Uterus (tissue), 4 donors: ENCODE results near the gene CC2D2A. TPM values are rescaled to one million over a fixed set of nuclear protein-coding genes. Genes with fewer than 3 reads are reported as not detected.

ENCODE experiments used
- DNase-seq, 2 donors: peaks; one replicate each; pipeline ENCODE4 v3.0.0-alpha.2; 2019 to 2020
- H3K27ac ChIP-seq, 2 donors: fragments of 200-600 bp; sonication (generic); 1 replicate in 1 of 2; 2 replicates in 1 of 2; pipeline ENCODE4 v1.5.1; 2016 to 2018
- H3K27me3 ChIP-seq, 2 donors: fragments of 200-600 bp; sonication (generic); one replicate each; pipeline ENCODE4 v1.5.1; 2018 to 2019; ENCODE audit warnings: control low read depth in 1 of 2
- H3K36me3 ChIP-seq, 2 donors: fragments of 200-600 bp; sonication (generic); one replicate each; pipeline ENCODE4 v1.5.1; 2019; ENCODE audit warnings: control low read depth in 1 of 2
- H3K4me1 ChIP-seq, 2 donors: fragments of 200-600 bp; sonication (generic); one replicate each; pipeline ENCODE4 v1.5.1; 2018 to 2019; ENCODE audit warnings: control low read depth in 1 of 2
- H3K4me3 ChIP-seq, 2 donors: fragments of 200-600 bp; sonication (generic); 1 replicate in 1 of 2; 2 replicates in 1 of 2; pipeline ENCODE4 v1.5.1; 2018 to 2019; ENCODE audit warnings: mild to moderate bottlenecking in 1 of 2
- H3K9me3 ChIP-seq, 2 donors: fragments of 200-600 bp; sonication (generic); one replicate each; pipeline ENCODE4 v1.5.1; 2019; ENCODE audit warnings: control low read depth in 1 of 2
- POLR2A ChIP-seq, 2 donors: fragments of 450-650 bp; IDR thresholded peaks; one replicate each; pipeline ENCODE4 v1.6.1; 2016; ENCODE audit warnings: antibody characterized with exemption in 2 of 2, mild to moderate bottlenecking in 1 of 2, moderate library complexity in 1 of 2
- intact Hi-C: fragments of 100-400 bp; cut with DNase I; formaldehyde crosslinking; loops from one replicate; pipeline ENCODE4 v1.15.1; 2023; ENCODE audit warnings: low total_unique reads
- total RNA-seq, 4 donors: library from RNA; depleted of rRNA in 3 of 4; stranded (reverse); fragments of >200 nt in 3 of 4; gene quantifications; one replicate each; pipeline versions ENCODE4 v1.1.0 to v1.2.4, GENCODE V29; 2014 to 2023
- TF ChIP-seq, protein P1 (sequence below), 4 experiments: fragments of 200-600 bp in 2 of 4; fragments of 450-650 bp in 2 of 4; sonication (generic) in 2 of 4; IDR thresholded peaks; one replicate each; pipeline ENCODE4 v1.5.1; 2016 to 2019; ENCODE audit warnings: antibody characterized with exemption in 4 of 4, mild to moderate bottlenecking in 2 of 4, moderate library complexity in 1 of 4
- donor health status: DM: yes; HTN: yes; CAD: no.

Gene CC2D2A
- total RNA-seq, 4 donors from 2014 or later, result 16.8 to 54.4 (median 33.9) TPM

DNA sequence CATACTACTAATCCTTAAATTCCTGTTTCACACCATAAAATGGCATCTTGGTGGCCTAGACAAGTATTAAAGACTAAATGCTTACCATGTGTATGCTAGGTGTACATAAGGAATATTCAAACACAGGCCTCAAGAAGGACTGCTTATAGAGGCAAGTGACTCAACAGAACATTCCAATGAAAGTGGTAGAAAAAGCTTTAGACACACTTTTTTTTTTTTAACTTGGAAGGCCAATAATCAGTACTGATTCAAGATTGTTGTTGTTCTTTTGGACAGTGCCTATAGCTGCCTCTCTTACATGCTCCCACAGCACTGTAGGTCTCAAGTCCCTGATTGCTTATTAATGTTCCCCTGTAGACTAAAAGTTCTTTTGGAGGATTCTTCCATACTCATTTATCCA, 107.8 kb downstream of the CC2D2A start:
- H3K9me3 ChIP-seq, result no peaks in the 10 kb centered on the region
- intact Hi-C loops, result no loop called here
- H3K4me1 ChIP-seq, result no peaks in the 10 kb centered on the region
- H3K4me3 ChIP-seq, result no peak overlapping the region
- H3K27me3 ChIP-seq, result no peaks in the 10 kb centered on the region
- no peak overlapping the region for H3K27ac ChIP-seq
- TF ChIP-seq POLR2A (IDR thresholded peaks at IDR 0.05), result no peak
- TF ChIP-seq, protein P1, sequence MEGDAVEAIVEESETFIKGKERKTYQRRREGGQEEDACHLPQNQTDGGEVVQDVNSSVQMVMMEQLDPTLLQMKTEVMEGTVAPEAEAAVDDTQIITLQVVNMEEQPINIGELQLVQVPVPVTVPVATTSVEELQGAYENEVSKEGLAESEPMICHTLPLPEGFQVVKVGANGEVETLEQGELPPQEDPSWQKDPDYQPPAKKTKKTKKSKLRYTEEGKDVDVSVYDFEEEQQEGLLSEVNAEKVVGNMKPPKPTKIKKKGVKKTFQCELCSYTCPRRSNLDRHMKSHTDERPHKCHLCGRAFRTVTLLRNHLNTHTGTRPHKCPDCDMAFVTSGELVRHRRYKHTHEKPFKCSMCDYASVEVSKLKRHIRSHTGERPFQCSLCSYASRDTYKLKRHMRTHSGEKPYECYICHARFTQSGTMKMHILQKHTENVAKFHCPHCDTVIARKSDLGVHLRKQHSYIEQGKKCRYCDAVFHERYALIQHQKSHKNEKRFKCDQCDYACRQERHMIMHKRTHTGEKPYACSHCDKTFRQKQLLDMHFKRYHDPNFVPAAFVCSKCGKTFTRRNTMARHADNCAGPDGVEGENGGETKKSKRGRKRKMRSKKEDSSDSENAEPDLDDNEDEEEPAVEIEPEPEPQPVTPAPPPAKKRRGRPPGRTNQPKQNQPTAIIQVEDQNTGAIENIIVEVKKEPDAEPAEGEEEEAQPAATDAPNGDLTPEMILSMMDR (IDR thresholded peaks at IDR 0.05), result no peak
- H3K36me3 ChIP-seq, result no peaks in the 10 kb centered on the region
- DNase-seq, result no peak

DNA sequence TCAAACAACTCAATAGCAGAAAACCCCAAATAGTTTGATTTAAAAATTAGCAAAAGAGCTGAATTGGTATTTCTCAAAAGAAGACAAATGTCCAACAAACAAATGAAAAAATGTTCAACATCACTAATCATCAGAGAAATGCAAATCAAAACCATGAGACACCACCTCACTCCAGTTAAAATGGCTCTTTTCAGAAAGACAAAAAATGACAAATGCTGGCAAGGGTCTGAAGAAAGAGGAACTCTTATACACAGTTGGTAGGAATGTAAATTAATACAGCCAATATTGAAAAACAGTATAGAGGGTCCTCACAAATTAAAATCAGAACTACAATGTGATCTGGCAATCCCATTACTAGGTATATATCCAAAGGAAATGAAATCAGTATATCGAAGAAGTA, 115.1 kb downstream of the CC2D2A start:
- no peaks in the 10 kb centered on the region for H3K4me1 ChIP-seq
- TF ChIP-seq, protein P1 (IDR thresholded peaks at IDR 0.05), result no peak
- TF ChIP-seq POLR2A (IDR thresholded peaks at IDR 0.05), result no peak
- no peak overlapping the region for H3K27ac ChIP-seq
- no peaks in the 10 kb centered on the region for H3K9me3 ChIP-seq
- intact Hi-C loops, result no loop called here
- H3K36me3 ChIP-seq, result no peaks in the 10 kb centered on the region
- H3K27me3 ChIP-seq, result no peaks in the 10 kb centered on the region
- no peak overlapping the region for H3K4me3 ChIP-seq
- no peak for DNase-seq

DNA sequence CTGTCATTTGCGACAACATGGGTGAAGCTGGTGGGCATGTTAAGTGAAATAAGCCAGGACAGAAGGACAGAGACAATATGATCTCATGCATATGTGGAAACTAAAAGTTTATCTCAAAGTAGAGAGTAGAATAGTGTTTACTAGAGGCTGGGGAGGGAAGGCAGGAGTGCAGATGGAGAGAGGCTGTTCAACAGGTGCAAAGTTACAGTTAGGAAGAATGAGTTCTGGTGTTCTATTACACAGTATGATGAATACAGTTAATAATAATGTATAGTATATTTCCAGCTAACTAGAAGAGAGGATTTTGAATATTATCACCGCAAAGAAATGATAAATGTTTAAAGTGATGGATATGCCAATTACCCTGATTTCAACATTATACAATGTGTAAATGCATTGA, 115.6 kb downstream of the CC2D2A start:
- no peak overlapping the region for H3K27ac ChIP-seq
- TF ChIP-seq, protein P1 (IDR thresholded peaks at IDR 0.05), result no peak
- no peak for TF ChIP-seq POLR2A (IDR thresholded peaks at IDR 0.05)
- intact Hi-C loops, result no loop called here
- H3K36me3 ChIP-seq, result no peaks in the 10 kb centered on the region
- H3K9me3 ChIP-seq, result no peaks in the 10 kb centered on the region
- no peaks in the 10 kb centered on the region for H3K27me3 ChIP-seq
- no peak overlapping the region for H3K4me3 ChIP-seq
- H3K4me1 ChIP-seq, result no peaks in the 10 kb centered on the region
- DNase-seq, result no peak

DNA sequence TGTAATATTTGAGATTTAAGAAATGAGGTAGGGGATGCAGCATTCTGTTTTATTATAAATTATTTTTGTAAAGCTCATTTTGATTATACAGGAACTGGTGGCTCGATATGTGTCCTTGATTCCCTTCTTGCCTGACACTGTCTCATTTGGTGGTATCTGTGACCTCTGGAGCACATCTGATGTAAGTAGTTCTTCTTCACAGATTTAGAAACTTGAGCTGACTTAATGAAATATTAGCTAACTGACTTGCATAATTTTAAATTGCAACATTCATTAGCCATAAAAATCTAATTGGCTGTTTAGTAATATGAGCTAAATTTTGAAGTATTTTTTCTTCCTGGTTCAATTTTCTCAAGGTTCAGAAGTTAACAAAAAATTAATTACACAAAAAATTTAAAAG, 116.4 kb downstream of the CC2D2A start:
- TF ChIP-seq POLR2A (IDR thresholded peaks at IDR 0.05), result no peak
- TF ChIP-seq, protein P1 (IDR thresholded peaks at IDR 0.05), result no peak
- Histone ChIP-seq H3K4me1 (no peaks in the 10 kb centered on the region), H3K9me3 (no peaks in the 10 kb centered on the region), H3K36me3 (no peaks in the 10 kb centered on the region), H3K27me3 (no peaks in the 10 kb centered on the region), H3K27ac (no peak overlapping the region), H3K4me3 (no peak overlapping the region)
- no peak for DNase-seq
- intact Hi-C loops, result no loop called here

DNA sequence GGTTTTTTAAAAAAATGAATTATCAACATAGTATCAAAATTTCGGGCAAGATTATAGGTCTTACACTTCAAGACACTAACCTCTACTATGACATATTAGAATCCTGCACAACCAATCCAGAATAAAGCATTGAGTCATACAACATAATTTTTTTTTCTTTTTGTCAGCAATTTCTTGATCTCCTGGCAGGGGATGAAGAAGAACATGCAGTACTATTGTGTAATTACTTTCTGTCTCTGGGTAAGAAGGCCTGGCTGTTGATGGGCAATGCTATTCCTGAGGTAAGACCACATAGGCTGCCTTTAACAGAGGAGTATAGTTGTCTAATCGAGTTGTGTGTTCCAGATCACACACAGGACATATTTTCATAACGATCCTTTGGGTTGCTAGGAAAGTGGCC, 118.0 kb downstream of the CC2D2A start:
- intact Hi-C loops, result no loop called here
- Histone ChIP-seq H3K4me1 (no peaks in the 10 kb centered on the region), H3K36me3 (no peaks in the 10 kb centered on the region), H3K4me3 (no peak overlapping the region), H3K27me3 (no peaks in the 10 kb centered on the region), H3K9me3 (no peaks in the 10 kb centered on the region), H3K27ac (no peak overlapping the region)
- TF ChIP-seq POLR2A (IDR thresholded peaks at IDR 0.05), result no peak
- TF ChIP-seq, protein P1 (IDR thresholded peaks at IDR 0.05), result no peak
- no peak for DNase-seq
